ENCODE data around the gene TCP10L.
A peak's percentile ranks its signal among the peaks of the same experiment; 100 is the strongest.
"Not testable (repeated sequence)": the region's sequence is repeated elsewhere in the genome, so short reads cannot be mapped to it uniquely, and the experiment has no call there.

The TCP10L gene

GRCh38 chr21:32585042-32585710, at the start of gene TCP10L:
TCP10L (minus strand) TSS chr21:32585523; CDS start chr21:32584304, 1,219 bp downstream.
- DNase-seq: no peak

- peak; percentile 12 to 59 (median 39) for DNase-seq
These were observed 41.4 kb upstream of the TCP10L start for GRCh38 chr21:32626621-32627196.

DNA sequence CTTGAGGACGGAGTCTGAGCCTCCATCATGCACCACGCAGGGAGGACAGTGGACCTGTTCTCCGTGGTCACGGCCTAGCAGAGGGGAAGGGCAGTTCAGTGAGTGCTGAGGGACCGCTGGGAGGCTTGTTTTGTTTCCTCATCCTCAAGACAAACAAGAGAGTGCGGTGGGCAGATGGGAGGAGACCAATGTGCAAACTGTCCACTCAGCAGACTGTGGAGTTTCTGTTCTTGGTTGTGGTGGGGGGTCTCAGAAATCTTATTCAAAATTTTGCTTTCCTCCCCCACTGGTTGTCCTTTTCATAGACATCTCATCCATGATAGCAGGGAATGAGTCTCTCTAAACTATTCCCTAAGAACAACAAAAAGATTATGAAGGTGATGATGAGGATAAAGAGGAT, 32.9 kb upstream of the TCP10L start:
- DNase-seq: not testable (repeated sequence)

DNA sequence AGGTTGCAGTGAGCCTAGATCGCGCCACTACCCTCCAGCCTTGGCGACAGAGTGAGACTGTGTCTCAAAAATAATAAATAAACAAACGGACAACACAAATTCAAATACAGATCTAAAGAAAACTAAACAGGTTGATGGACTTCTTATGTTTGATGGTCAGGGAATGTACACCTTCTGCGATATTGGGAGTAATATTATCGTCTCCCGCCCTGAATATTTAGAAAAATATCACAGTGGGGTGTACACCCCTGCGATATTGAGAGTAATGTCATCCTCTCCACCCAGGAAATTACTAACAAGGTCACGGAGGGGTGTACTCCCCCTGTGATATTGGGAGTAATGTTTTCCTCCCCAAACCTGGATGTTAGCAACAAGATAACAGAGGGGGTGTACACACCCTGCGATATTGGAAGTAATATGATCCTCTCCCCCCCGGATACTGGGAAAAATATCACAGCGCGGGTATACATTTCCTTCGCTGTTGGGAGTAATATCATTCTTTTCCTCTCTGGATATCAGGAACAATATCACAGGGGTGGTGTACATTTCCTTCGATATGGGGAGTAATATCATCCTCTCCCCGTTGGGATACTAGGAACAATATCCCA, 28.2 kb upstream of the TCP10L start:
- no peak for DNase-seq

- DNase-seq: peak in 1 of 3 donors; percentile 6
These were observed 27.6 kb upstream of the TCP10L start for GRCh38 chr21:32612999-32613337.

DNA sequence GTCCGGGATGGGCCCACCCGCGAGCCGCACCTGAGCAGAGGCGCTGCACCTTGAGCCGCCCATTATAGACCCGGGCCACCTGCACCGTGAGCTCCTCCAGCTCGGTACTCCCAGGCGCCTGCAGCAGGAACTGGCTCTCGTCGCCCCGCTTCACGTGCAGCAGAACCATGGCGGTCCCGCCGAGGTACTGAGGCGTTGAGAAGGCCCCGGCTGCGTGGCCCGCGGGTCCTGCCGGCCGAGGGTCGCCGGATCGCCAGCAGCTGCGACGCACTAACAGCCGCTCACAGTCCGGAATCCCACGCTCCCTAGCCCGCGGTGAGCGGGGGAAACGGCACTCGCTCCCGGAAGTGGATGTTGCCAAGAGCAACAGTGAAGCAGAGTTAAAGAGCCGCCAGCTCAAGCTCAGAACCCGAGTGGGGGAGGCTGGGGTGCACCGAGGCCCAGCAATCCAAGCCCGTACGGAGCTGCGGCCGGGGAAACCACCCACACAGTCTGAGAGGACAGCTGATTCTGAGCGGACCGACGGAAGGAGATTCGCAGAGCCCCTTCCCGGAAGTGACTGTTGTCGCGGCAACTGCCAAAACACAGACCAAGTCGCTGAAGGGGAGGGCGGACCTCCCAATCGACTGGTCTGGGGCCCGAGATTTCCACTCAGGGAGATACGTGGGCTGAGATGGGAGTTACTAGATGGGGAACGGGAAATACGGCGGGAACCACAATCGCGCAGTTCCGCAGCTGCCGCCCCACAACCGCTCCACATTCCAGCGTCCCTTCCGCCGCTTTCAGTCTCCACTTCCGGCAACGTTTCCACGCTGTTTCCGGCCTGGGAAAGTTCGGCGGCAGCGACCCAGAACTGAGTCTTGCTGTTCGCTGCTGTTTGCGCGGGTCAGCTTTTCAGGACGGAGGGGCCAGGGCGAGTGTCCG, 27.0 kb upstream of the TCP10L start, which contains the start of gene CFAP298:
Gene CFAP298, minus strand, starts transcription at position 303 of the 924 bp plus-strand sequence. Its CDS starts 134 bp downstream, at position 169.
- DNase-seq: peak; percentile 93 to 94 (median 94)

- DNase-seq: peak; percentile 23 to 50 (median 26)
These were observed 26.2 kb upstream of the TCP10L start for GRCh38 chr21:32611471-32611997.

GRCh38 chr21:32610940-32611339, 25.6 kb upstream of the TCP10L start:
- not testable (repeated sequence) for DNase-seq

- DNase-seq: no peak
These were observed 23.5 kb upstream of the TCP10L start for GRCh38 chr21:32608851-32609250.

DNA sequence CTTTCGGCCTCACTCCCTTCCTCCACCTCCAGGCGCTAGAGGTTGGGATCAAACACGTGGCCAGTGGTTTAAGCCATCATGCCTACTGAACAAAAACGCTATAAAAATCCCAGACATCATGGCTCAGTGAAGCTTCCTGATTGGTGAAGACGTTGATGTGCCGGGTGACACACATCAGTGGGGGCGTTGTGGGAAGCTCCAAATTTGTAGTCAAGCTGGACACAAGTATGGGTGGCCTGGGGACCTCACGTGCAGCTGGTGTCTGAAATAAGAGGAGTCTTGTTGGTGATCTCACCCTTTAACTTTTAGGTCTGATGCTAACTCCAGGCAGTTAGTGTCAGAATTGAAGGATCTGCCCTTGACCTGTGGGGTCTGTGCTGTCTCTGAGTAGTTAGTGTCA, 20.1 kb upstream of the TCP10L start:
- DNase-seq: no peak

DNA sequence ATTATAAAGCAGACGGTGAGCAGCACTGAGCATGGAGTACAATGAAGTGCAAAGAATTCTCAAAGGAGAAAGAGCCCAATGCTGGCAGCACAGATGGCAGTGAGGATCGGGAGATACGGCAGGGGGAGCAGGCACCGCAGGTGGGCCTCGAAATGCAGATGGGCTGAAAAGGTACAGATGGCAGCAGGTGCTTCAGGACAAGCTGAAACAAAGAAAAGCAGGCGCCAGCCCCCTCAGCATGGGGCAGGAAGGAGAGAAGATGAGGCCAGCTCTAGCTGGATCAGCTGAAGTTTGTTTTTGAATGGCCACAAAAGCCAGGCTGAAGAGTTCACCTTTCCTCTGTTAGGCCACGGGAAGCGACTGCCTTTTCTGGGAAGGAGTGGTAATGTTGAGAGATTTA, 19.1 kb upstream of the TCP10L start:
- no peak for DNase-seq

GRCh38 chr21:32603131-32603530, 17.8 kb upstream of the TCP10L start:
- no peak for DNase-seq

GRCh38 chr21:32602099-32602498, 16.8 kb upstream of the TCP10L start:
- DNase-seq: no peak

DNA sequence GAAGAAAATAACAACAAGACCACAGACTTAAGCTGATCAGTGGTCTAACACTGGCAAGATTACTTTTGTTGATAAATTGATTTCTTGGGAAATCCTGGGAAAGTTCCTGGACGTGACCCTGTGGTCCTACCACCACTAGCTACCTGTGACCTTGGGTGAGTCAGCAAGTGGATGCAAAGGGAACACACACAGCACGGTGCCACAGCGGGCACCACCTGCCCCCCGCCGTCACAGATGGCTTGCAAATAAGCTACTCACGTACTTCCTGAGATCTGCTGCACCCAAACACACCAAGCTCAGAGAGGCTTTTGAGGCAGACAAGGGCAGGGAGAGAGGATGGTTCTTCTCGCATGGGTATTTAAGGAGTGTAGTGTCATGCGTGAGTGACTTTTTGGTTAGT, 14.2 kb upstream of the TCP10L start:
- no peak for DNase-seq

GRCh38 chr21:32599091-32599490, 13.8 kb upstream of the TCP10L start:
- DNase-seq: no peak

DNA sequence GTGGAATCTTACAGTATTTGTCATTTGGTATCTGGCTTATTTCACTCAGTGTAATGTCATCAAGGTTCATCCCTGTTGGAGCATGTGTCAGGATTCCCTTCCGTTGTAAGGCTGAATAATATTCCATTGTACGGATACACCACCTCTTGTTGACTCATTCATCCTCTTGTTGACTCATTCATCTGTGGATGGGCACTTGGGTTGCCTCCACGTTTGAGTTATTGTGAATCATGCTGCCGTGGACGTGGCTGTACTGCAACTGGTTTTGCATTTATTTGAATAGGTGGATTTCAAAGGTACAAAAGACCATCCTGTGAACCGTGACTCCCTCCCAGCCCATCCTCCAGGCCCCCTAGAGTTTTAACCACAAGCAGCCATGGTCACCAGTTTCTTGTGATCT, 11.9 kb upstream of the TCP10L start:
- peak in 1 of 3 donors; percentile 3 for DNase-seq

GRCh38 chr21:32595431-32595830, 10.1 kb upstream of the TCP10L start:
- DNase-seq: no peak

DNA sequence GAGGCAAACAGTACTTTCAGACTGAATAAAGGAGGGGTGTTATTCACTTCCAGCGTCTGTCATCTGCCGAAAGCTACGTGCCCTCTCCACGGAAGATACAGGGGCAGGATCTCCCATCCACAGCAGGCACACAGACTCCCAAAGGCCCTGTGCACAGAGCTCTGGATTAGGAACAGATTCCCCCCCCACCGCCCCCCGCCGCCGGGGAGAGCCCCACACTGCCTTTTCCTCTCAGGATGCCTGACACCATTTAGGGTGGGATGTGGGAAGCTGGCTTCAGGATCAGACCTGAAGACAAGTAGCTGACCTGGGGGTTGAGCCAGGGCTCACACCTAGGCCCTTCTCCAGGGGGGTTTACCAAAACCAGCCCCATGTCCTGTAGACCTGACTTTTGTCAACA, 8.4 kb upstream of the TCP10L start:
- DNase-seq: no peak

DNA sequence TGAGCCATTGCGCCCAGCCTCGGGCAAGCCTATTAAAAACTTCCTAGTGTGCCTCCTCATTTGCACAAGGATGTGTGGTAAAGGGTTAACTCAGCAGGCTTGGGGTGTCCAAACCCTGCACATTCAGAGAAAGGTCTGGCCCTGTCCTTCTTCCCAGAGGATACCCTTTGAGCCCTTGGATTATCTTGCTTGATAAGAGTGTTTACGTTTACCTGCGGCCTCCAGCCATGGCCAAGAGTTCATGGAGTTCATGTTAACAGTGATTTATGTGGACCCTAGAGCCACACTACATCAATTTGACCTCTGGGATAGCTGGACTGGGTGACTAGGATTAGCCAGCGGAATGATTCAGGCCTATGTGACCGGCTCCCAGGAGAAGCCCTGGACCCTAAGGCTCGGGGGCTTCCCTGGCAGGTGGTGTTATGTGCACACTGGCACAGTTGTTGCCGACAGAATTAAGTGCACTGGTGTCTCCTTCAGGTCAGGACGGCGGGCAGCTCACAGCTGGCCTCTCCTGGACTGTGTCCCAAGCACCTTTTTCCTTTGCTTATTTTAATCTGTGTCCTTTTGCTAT, 7.7 kb upstream of the TCP10L start:
- DNase-seq: no peak

DNA sequence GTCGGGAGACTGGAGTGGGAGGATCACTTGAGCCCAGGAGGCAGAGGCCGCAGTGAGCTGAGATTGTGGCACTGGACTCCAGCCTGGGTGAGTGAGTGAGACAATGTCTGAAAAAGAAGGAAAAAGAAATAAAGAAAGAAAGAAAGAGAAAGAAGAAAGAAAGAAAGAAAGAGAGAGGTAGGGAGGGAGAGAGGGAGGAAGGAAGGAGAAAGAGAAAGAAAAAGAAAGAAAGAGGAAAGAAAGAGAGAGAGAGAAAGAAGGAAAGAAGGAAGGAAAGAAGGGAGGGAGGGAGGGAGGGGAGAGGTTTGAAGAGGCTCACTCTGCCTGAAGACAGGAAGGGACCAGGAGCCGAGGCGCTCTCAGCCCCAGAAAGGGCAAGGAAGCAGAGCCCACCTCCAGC, 4.8 kb upstream of the TCP10L start:
- no peak for DNase-seq

DNA sequence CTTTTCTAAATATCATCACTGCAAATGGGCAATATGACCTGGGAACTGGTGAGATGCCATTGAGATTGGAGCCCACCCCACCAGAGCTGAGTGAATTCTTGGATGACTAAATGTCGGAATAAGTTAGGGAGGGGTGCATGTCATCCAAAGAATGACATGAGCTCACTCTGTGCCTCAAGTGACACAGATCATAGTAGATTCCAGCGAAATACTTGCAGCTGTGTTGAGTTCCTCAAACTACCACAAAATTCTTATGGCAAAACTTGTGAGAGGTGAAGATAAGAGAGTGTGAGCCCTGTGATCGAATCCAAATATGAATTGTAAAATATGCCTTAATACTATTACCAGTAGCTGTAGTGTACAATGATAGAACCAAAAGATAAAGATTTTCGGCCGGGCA, 2.3 kb upstream of the TCP10L start:
- no peak for DNase-seq

- DNase-seq: no peak
These were observed 1.8 kb upstream of the TCP10L start for GRCh38 chr21:32587120-32587519.

DNA sequence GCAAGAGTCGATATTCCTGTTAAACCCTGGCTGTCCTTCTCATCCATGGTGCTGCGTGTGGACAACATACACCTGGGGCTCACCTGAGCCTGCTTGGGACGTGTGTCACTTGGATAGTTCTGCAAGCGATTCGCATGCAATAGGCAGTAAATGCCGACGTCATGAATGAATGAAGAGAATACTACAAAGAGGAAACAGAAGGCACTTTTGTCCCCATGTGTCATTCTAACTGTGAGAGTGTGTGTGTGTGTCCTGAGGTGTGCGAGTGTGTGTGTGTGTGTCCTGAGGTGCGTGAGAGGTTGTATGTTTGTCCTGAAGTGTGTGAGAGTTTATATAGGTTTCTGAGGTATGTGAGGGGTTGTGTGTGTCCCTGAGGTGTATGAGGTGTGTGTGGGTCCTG, 647 bp upstream of the TCP10L start:
- no peak for DNase-seq

All from suppressor macrophage treated with lipopolysaccharide for 1 hour (primary cell).